Measurements from ENCODE around the gene KRT36. TPM values are rescaled to one million over a fixed set of nuclear protein-coding genes. Genes with fewer than 3 reads are reported as not detected.
A peak's percentile ranks its signal among the peaks of the same experiment; 100 is the strongest.

The KRT36 gene
- total RNA-seq, 4 donors from 2014 or later = 0.97 TPM; not detected in 3

- TF ChIP-seq POLR2A (IDR thresholded peaks at IDR 0.05) (no peak), CTCF (IDR thresholded peaks at IDR 0.05) (no peak)
- 72 to 84% methylated on average over 8 of the region's 8 CpGs for WGBS, 2 donors
- intact Hi-C loops (cut with DNase I; ENCODE audit: low total_unique reads) = no loop called here
- no peak overlapping the region for H3K4me3 ChIP-seq (ENCODE audit: low read depth, poor library complexity, severe bottlenecking)
- DNase-seq (ENCODE audit: low spot score in 2 of 2) = no peak
Observed at GRCh38 chr17:41530062-41531048, 40.6 kb upstream of the KRT36 start.

GRCh38 chr17:41529491-41529915, 39.8 kb upstream of the KRT36 start:
- DNase-seq (ENCODE audit: low spot score in 2 of 2) = no peak
- WGBS, 2 donors = 57 to 79% methylated on average over 5 of the region's 5 CpGs
- no peak for TF ChIP-seq CTCF (IDR thresholded peaks at IDR 0.05)
- TF ChIP-seq POLR2A (IDR thresholded peaks at IDR 0.05) = no peak
- H3K4me3 ChIP-seq (ENCODE audit: low read depth, poor library complexity, severe bottlenecking) = no peak overlapping the region
- intact Hi-C loops (cut with DNase I; ENCODE audit: low total_unique reads) = no loop called here

- no peak overlapping the region for H3K4me3 ChIP-seq (ENCODE audit: low read depth, poor library complexity, severe bottlenecking)
- DNase-seq (ENCODE audit: low spot score in 2 of 2) = no peak
- intact Hi-C loops (cut with DNase I; ENCODE audit: low total_unique reads) = no loop called here
- 51 to 59% methylated on average over 10 of the region's 10 CpGs for WGBS, 2 donors
- TF ChIP-seq CTCF (IDR thresholded peaks at IDR 0.05) = no peak
- no peak for TF ChIP-seq POLR2A (IDR thresholded peaks at IDR 0.05)
Observed at GRCh38 chr17:41528959-41529353, 39.2 kb upstream of the KRT36 start.

- TF ChIP-seq CTCF (IDR thresholded peaks at IDR 0.05) = no peak
- TF ChIP-seq POLR2A (IDR thresholded peaks at IDR 0.05) = no peak
- intact Hi-C loops (cut with DNase I; ENCODE audit: low total_unique reads) = no loop called here
- H3K4me3 ChIP-seq (ENCODE audit: low read depth, poor library complexity, severe bottlenecking) = peak overlapping the region; percentile 39
- WGBS, 2 donors = 8 to 10% methylated on average over 44 to 51 of the region's 62 CpGs
- DNase-seq (ENCODE audit: low spot score in 2 of 2) = no peak
Observed at GRCh38 chr17:41527063-41528023, 37.6 kb upstream of the KRT36 start.

GRCh38 chr17:41524261-41524660, 34.6 kb upstream of the KRT36 start:
- WGBS, 2 donors = 87 to 90% methylated on average over 11 of the region's 11 CpGs
- no peak for TF ChIP-seq CTCF (IDR thresholded peaks at IDR 0.05)
- no peak for TF ChIP-seq POLR2A (IDR thresholded peaks at IDR 0.05)
- no peak overlapping the region for H3K4me3 ChIP-seq (ENCODE audit: low read depth, poor library complexity, severe bottlenecking)
- intact Hi-C loops (cut with DNase I; ENCODE audit: low total_unique reads) = no loop called here
- no peak for DNase-seq (ENCODE audit: low spot score in 2 of 2)
